Liver (tissue), 3 donors: ENCODE data around the gene AP4E1.

Experiments used
- ATF3 ChIP-seq: IDR thresholded peaks from 2 replicates; pipeline ENCODE4 v1.6.1; 2016; ENCODE audit warnings: antibody characterized with exemption
- CTCF ChIP-seq: fragments of 150-350 bp; IDR thresholded peaks from 2 replicates; pipeline ENCODE4 v1.5.1; 2017; ENCODE audit warnings: improper control_type of control experiment, low read depth, low read length; ENCODE audit not compliant: missing input control
- EGR1 ChIP-seq, 2 donors: IDR thresholded peaks; 2 replicates each; pipeline ENCODE4 v1.6.1; 2016 to 2018; ENCODE audit warnings: antibody characterized with exemption in 2 of 2, low read depth in 2 of 2
- GABPA ChIP-seq, 2 donors: IDR thresholded peaks in 1 of 2; conservative IDR thresholded peaks in 1 of 2; 2 replicates each; pipeline ENCODE4 v1.6.1; 2016; ENCODE audit warnings: antibody characterized with exemption in 2 of 2, mild to moderate bottlenecking in 1 of 2, moderate library complexity in 1 of 2
- JUND ChIP-seq, 2 donors: IDR thresholded peaks; 2 replicates each; pipeline ENCODE4 v1.6.1; 2016; ENCODE audit warnings: antibody characterized with exemption in 2 of 2
- MAX ChIP-seq: IDR thresholded peaks from 2 replicates; pipeline ENCODE4 v1.6.1; 2016; ENCODE audit warnings: antibody characterized with exemption
- RAD21 ChIP-seq, 2 donors: IDR thresholded peaks; 2 replicates each; pipeline ENCODE4 v1.6.1; 2016; ENCODE audit warnings: antibody characterized with exemption in 2 of 2, mild to moderate bottlenecking in 2 of 2
- REST ChIP-seq: IDR thresholded peaks from 2 replicates; pipeline ENCODE4 v1.6.1; 2016; ENCODE audit warnings: antibody characterized with exemption, mild to moderate bottlenecking
- SP1 ChIP-seq: IDR thresholded peaks from 2 replicates; pipeline ENCODE4 v1.6.1; 2018; ENCODE audit warnings: antibody characterized with exemption, mild to moderate bottlenecking
- TAF1 ChIP-seq: conservative IDR thresholded peaks from 2 replicates; pipeline ENCODE4 v1.6.1; 2016; ENCODE audit warnings: antibody characterized with exemption, mild to moderate bottlenecking
- YY1 ChIP-seq: IDR thresholded peaks from 2 replicates; pipeline ENCODE4 v1.6.1; 2016; ENCODE audit warnings: antibody characterized with exemption, mild to moderate bottlenecking
- ZBTB33 ChIP-seq: IDR thresholded peaks from 2 replicates; pipeline ENCODE4 v1.6.1; 2016; ENCODE audit warnings: antibody characterized with exemption
- donor health status: healthy.
- donor health status: healthy.

GRCh38 chr15:50876989-50877360 is 31.5 kb upstream of the AP4E1 start:
- TF ChIP-seq CTCF (peak; percentile 98), REST (no peak), YY1 (peak; percentile 59), SP1 (peak; percentile 7), EGR1 (IDR thresholded peaks at IDR 0.05; ENCODE audit: low read depth in 2 of 2) (no peak), TAF1 (no peak), RAD21 (IDR thresholded peaks at IDR 0.05) (peak; percentile 98 to 99), GABPA (IDR thresholded peaks at IDR 0.05 in 1 of 2, conservative IDR thresholded peaks at IDR 0.05 in 1 of 2) (no peak), JUND (IDR thresholded peaks at IDR 0.05) (no peak), MAX (no peak), ATF3 (peak; percentile 22), ZBTB33 (no peak)
